Measurements from ENCODE around the gene GALNT17.

Gene GALNT17

DNA sequence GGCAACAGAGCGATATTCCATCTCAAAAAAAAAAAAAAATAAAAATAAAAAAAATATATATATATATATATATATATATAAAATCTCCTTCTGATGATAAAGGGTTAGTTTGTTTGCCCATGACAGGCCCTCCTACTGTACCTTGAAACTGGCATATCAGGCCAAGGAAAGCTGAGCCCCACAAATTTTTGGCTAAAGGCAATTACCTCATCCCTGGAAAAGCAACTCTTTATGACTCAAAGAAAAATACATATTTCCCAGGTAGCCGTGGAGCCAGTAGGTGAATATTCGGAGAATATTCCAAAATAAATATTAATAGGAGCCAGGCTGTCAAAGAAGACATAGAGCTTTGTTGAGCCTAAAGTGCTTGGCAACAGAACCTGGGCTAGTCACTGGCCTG, 245.1 kb downstream of the GALNT17 start:
- TF ChIP-seq, protein P1, sequence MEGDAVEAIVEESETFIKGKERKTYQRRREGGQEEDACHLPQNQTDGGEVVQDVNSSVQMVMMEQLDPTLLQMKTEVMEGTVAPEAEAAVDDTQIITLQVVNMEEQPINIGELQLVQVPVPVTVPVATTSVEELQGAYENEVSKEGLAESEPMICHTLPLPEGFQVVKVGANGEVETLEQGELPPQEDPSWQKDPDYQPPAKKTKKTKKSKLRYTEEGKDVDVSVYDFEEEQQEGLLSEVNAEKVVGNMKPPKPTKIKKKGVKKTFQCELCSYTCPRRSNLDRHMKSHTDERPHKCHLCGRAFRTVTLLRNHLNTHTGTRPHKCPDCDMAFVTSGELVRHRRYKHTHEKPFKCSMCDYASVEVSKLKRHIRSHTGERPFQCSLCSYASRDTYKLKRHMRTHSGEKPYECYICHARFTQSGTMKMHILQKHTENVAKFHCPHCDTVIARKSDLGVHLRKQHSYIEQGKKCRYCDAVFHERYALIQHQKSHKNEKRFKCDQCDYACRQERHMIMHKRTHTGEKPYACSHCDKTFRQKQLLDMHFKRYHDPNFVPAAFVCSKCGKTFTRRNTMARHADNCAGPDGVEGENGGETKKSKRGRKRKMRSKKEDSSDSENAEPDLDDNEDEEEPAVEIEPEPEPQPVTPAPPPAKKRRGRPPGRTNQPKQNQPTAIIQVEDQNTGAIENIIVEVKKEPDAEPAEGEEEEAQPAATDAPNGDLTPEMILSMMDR (IDR thresholded peaks at IDR 0.05; ENCODE audit: insufficient read depth, low read length, missing control alignments): no peak
- ChIA-PET CTCF (no interaction called here), POLR2A (no interaction called here)
- no peak for DNase-seq (ENCODE audit: low read depth, low spot score)
- H3K4me3 ChIP-seq (ENCODE audit: low read depth, low read length): no peak overlapping the region

DNA sequence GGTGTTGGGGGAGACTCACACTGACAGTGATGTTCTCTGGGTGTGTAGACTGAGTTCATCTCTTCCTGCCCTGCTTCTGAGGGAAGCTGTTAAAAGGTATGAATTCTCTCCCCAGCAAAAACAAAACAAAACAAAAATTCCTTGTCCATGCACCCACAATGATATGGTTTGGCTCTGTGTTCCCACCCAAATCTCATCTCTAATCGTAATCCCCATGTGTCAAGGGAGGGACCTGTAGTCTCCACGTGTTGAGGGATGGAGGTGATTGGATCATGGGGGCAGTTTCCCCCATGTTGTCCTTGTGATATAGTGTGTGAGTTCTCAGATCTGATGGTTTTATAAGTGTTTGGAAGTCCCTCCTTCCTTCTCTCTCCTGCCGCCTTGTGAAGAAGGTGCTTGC, 245.5 kb downstream of the GALNT17 start:
- POLR2A ChIA-PET: no interaction called here
- DNase-seq (ENCODE audit: low read depth, low spot score): no peak
- CTCF ChIA-PET: no interaction called here
- H3K4me3 ChIP-seq (ENCODE audit: low read depth, low read length): no peak overlapping the region
- TF ChIP-seq, protein P1 (IDR thresholded peaks at IDR 0.05; ENCODE audit: insufficient read depth, low read length, missing control alignments): no peak

DNA sequence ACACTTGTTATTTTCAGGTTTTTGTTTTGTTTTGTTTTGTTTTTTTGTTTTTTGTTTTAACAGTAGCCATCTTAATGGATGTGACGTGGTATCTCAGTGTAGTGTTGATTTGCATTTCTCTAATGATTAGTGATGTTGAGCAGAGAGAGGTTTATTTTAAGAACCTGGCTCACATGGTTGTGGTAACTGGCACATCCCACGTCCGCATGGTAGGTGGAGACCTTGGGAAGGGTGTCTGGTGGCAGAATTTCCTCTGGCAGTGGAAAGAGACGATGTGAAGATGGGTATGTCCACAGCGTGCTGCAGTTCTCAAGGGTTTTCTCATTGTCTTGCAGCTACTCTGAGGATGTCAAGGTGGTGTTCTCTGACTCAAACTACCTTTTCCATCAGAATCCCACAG, 252.2 kb downstream of the GALNT17 start:
- ChIA-PET POLR2A (no interaction called here), CTCF (no interaction called here)
- DNase-seq (ENCODE audit: low read depth, low spot score): no peak
- no peak overlapping the region for H3K4me3 ChIP-seq (ENCODE audit: low read depth, low read length)
- TF ChIP-seq, protein P1 (IDR thresholded peaks at IDR 0.05; ENCODE audit: insufficient read depth, low read length, missing control alignments): no peak

DNA sequence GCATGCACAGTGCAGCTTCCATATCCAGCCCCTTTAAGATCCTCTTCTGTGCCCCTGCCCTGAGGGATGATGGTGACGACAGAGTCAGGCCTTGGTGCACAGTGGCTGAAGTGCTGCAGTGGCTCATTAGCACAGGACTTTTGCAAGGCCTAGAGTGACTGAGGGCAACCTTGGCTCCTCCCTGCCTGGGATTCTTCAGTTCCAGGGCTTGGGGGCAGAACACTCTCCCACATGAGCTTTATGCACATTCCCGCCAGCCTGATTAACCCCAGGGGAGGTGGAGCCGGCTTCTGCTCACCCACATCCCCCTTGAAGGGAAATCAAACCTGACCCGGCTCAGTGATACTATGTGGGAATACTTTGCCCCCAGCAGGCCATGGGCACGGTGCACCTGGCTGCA, 253.4 kb downstream of the GALNT17 start:
- H3K4me3 ChIP-seq (ENCODE audit: low read depth, low read length): no peak overlapping the region
- CTCF ChIA-PET: no interaction called here
- no peak for DNase-seq (ENCODE audit: low read depth, low spot score)
- TF ChIP-seq, protein P1 (IDR thresholded peaks at IDR 0.05; ENCODE audit: insufficient read depth, low read length, missing control alignments): no peak
- POLR2A ChIA-PET: no interaction called here

DNA sequence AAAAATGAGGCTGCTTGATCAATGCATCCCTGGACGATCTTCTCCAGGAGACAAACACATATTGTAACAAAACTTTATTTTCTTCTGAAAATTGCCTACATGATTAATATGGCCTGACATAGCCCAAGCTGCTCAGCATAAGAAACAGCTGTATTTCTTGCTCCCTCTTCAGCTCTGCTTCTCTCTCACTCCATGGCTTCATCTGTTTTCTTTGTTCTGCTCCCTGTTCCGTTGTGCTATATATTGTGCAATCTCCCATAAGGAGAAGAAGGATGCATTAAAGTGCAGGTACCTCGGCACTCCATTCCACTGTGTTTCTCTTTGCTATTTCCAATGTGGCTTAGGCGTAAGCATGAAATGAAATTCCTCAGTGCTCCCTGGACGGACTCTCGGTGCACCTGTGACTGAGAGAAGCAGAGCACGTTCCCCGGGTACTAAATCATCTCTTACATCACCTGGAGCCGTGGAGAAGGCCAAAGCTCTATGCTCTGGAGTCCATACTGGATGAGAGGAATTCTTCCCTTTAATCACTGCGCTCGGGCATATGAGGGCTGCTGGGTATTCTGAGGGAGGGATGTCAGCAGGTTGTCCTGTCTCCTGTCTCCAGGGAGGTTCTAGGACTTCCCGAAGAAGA, 254.3 kb downstream of the GALNT17 start:
- CTCF ChIA-PET: no interaction called here
- POLR2A ChIA-PET: no interaction called here
- DNase-seq (ENCODE audit: low read depth, low spot score): no peak

DNA sequence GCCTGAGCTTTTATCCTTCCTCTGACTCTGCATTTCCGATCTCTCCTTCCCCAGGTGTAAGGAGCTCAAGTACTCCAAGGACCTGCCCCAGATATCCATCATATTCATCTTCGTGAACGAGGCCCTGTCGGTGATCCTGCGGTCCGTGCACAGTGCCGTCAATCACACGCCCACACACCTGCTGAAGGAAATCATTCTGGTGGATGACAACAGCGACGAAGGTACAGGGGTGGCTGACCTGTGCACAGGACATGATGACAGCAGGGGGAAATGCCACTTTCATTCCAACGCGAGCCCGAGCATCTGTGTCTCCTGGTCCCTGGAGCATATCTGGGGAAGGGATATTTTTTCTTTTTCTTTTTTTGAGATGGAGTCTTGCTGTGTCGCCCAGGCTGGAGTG, 256.2 kb downstream of the GALNT17 start:
- POLR2A ChIA-PET: no interaction called here
- no peak overlapping the region for H3K4me3 ChIP-seq (ENCODE audit: low read depth, low read length)
- no peak for DNase-seq (ENCODE audit: low read depth, low spot score)
- TF ChIP-seq, protein P1 (IDR thresholded peaks at IDR 0.05; ENCODE audit: insufficient read depth, low read length, missing control alignments): no peak
- CTCF ChIA-PET: no interaction called here

More for the DNA sequence above, 254.3 kb downstream of the GALNT17 start:
- H3K4me3 ChIP-seq (ENCODE audit: low read depth, low read length): no peak overlapping the region
- TF ChIP-seq, protein P1 (IDR thresholded peaks at IDR 0.05; ENCODE audit: insufficient read depth, low read length, missing control alignments): no peak
